Vagina (tissue), 2 donors: ENCODE results near the gene SLC5A12. TPM values are rescaled to one million over a fixed set of nuclear protein-coding genes. Genes with fewer than 3 reads are reported as not detected.

Source experiments
- DNase-seq, 2 donors: peaks; one replicate each; pipeline ENCODE4 v3.0.0-alpha.2; 2017; ENCODE audit errors: extremely low spot score in 2 of 2
- H3K27ac ChIP-seq: fragments of 200-600 bp; sonication (generic); one replicate; pipeline ENCODE4 v1.5.1; 2019
- H3K27me3 ChIP-seq: fragments of 200-600 bp; sonication (generic); one replicate; pipeline ENCODE4 v1.5.1; 2019
- H3K36me3 ChIP-seq, 2 donors: fragments of 200-600 bp; sonication (generic); one replicate each; pipeline ENCODE4 v1.5.1; 2017 to 2019
- H3K4me1 ChIP-seq: fragments of 200-600 bp; sonication (generic); one replicate; pipeline ENCODE4 v1.5.1; 2019
- H3K4me3 ChIP-seq, 2 donors: fragments of 200-600 bp; sonication (generic); 1 replicate in 1 of 2; 2 replicates in 1 of 2; pipeline ENCODE4 v1.5.1; 2016 to 2019
- H3K9me3 ChIP-seq: fragments of 200-600 bp; sonication (generic); one replicate; pipeline ENCODE4 v1.5.1; 2019
- CTCF ChIP-seq, 3 experiments: fragments of 450-650 bp in 2 of 3; fragments of 200-600 bp in 1 of 3; sonication (generic) in 1 of 3; IDR thresholded peaks; one replicate each; pipeline ENCODE4 v1.5.1; 2017 to 2019; ENCODE audit warnings: antibody characterized with exemption in 3 of 3, mild to moderate bottlenecking in 2 of 3, moderate library complexity in 2 of 3
- POLR2A ChIP-seq, 2 donors: fragments of 450-650 bp; IDR thresholded peaks; one replicate each; pipeline ENCODE4 v1.6.1; 2017; ENCODE audit warnings: antibody characterized with exemption in 2 of 2, mild to moderate bottlenecking in 2 of 2, moderate library complexity in 2 of 2
- POLR2AphosphoS5 ChIP-seq, 2 donors: sonication (generic); formaldehyde crosslinking; IDR thresholded peaks; one replicate each; pipeline ENCODE4 v1.9.0; 2017; ENCODE audit warnings: antibody characterized with exemption in 2 of 2, mild to moderate bottlenecking in 2 of 2, low read depth in 1 of 2; ENCODE audit not compliant: insufficient read depth in 1 of 2
- intact Hi-C: fragments of 100-400 bp; cut with DNase I; formaldehyde crosslinking; loops from one replicate; pipeline ENCODE4 v1.15.1; 2023
- total RNA-seq: library from RNA; depleted of rRNA; stranded (reverse); fragments of >200 nt; gene quantifications from one replicate; pipeline ENCODE4 v1.2.3, GENCODE V29; 2016

The SLC5A12 gene
- not detected for total RNA-seq

GRCh38 chr11:26721948-26722475 lies at the start of gene SLC5A12:
SLC5A12 (minus strand) TSS chr11:26722060; CDS start chr11:26721714, 346 bp downstream.
- TF ChIP-seq CTCF (IDR thresholded peaks at IDR 0.05): no peak
- no peak for TF ChIP-seq POLR2AphosphoS5 (IDR thresholded peaks at IDR 0.05; ENCODE audit: insufficient read depth in 1 of 2, low read depth in 1 of 2)
- no peak for TF ChIP-seq POLR2A (IDR thresholded peaks at IDR 0.05)
- Histone ChIP-seq H3K4me3 (no peak within 1 kb of the TSS), H3K9me3 (no peaks in the 10 kb centered on the region), H3K27ac (no peak within 1 kb of the TSS), H3K27me3 (no peaks in the 10 kb centered on the region), H3K36me3 (no peaks in the 10 kb centered on the region), H3K4me1 (no peaks in the 10 kb centered on the region)
- DNase-seq: no peak
- intact Hi-C loops: no loop called here

- Histone ChIP-seq H3K27me3 (no peaks in the 10 kb centered on the region), H3K36me3 (no peaks in the 10 kb centered on the region), H3K9me3 (no peaks in the 10 kb centered on the region), H3K4me3 (no peak overlapping the region), H3K27ac (no peak overlapping the region), H3K4me1 (no peaks in the 10 kb centered on the region)
- no peak for TF ChIP-seq POLR2A (IDR thresholded peaks at IDR 0.05)
- TF ChIP-seq POLR2AphosphoS5 (IDR thresholded peaks at IDR 0.05; ENCODE audit: insufficient read depth in 1 of 2, low read depth in 1 of 2): no peak
- no peak for DNase-seq
- intact Hi-C loops: no loop called here
These were observed 47.2 kb upstream of the SLC5A12 start for GRCh38 chr11:26769027-26769426.

DNA sequence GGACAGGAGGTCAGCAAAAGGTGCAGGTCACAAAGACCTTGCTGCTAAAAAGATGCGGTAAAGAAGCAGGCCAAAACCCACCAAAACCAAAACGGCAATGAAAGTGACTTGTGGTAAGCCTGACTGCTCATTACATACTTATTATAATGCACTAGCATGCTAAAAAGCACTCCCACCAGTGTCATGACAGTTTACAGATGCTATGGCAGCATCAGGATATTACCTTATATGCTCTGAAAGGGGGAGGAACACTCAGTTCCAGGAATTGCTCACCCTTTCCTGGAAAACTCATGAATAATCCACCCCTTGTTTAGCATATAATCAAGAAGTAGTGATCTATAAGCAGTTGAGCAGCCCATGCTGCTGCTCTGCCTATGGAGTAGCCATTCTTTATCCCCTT lies 45.2 kb upstream of the SLC5A12 start:
- TF ChIP-seq CTCF (IDR thresholded peaks at IDR 0.05): no peak
- TF ChIP-seq POLR2AphosphoS5 (IDR thresholded peaks at IDR 0.05; ENCODE audit: insufficient read depth in 1 of 2, low read depth in 1 of 2): no peak
- TF ChIP-seq POLR2A (IDR thresholded peaks at IDR 0.05): no peak
- Histone ChIP-seq H3K4me1 (no peaks in the 10 kb centered on the region), H3K9me3 (no peaks in the 10 kb centered on the region), H3K36me3 (no peaks in the 10 kb centered on the region), H3K27ac (no peak overlapping the region), H3K27me3 (no peaks in the 10 kb centered on the region), H3K4me3 (no peak overlapping the region)
- no peak for DNase-seq
- intact Hi-C loops: no loop called here

- no peak for DNase-seq
- no peaks in the 10 kb centered on the region for H3K36me3 ChIP-seq
- H3K27me3 ChIP-seq: no peaks in the 10 kb centered on the region
- intact Hi-C loops: no loop called here
- H3K27ac ChIP-seq: no peak overlapping the region
- TF ChIP-seq POLR2AphosphoS5 (IDR thresholded peaks at IDR 0.05; ENCODE audit: insufficient read depth in 1 of 2, low read depth in 1 of 2) (no peak), POLR2A (IDR thresholded peaks at IDR 0.05) (no peak), CTCF (IDR thresholded peaks at IDR 0.05) (no peak)
- no peaks in the 10 kb centered on the region for H3K9me3 ChIP-seq
- H3K4me1 ChIP-seq: no peaks in the 10 kb centered on the region
- H3K4me3 ChIP-seq: no peak overlapping the region
These were observed 43.5 kb upstream of the SLC5A12 start for GRCh38 chr11:26765323-26765722.

GRCh38 chr11:26764825-26765224 lies 43.0 kb upstream of the SLC5A12 start:
- Histone ChIP-seq H3K4me3 (no peak overlapping the region), H3K27ac (no peak overlapping the region), H3K27me3 (no peaks in the 10 kb centered on the region), H3K4me1 (no peaks in the 10 kb centered on the region), H3K9me3 (no peaks in the 10 kb centered on the region), H3K36me3 (no peaks in the 10 kb centered on the region)
- TF ChIP-seq POLR2A (IDR thresholded peaks at IDR 0.05) (no peak), POLR2AphosphoS5 (IDR thresholded peaks at IDR 0.05; ENCODE audit: insufficient read depth in 1 of 2, low read depth in 1 of 2) (no peak), CTCF (IDR thresholded peaks at IDR 0.05) (no peak)
- intact Hi-C loops: no loop called here
- no peak for DNase-seq
